BLaER1 (cell line): ENCODE measurements around the gene FBXO42.
"Not testable (repeated sequence)": the region's sequence is repeated elsewhere in the genome, so short reads cannot be mapped to it uniquely, and the experiment has no call there.

Source experiments
- H3K27ac ChIP-seq: shearing (Covaris generic); formaldehyde crosslinking; 2 replicates; pipeline ENCODE4 v1.8.1; 2022
- H3K27me3 ChIP-seq: shearing (Covaris generic); formaldehyde crosslinking; 2 replicates; pipeline ENCODE4 v1.8.1; 2022
- H3K36me3 ChIP-seq: shearing (Covaris generic); formaldehyde crosslinking; 2 replicates; pipeline ENCODE4 v1.8.1; 2022
- H3K4me1 ChIP-seq: shearing (Covaris generic); formaldehyde crosslinking; 2 replicates; pipeline ENCODE4 v1.8.1; 2022
- H3K4me2 ChIP-seq: shearing (Covaris generic); formaldehyde crosslinking; 2 replicates; pipeline ENCODE4 v1.8.1; 2022
- H3K4me3 ChIP-seq: shearing (Covaris generic); formaldehyde crosslinking; 2 replicates; pipeline ENCODE4 v1.8.1; 2022
- H3K9ac ChIP-seq: shearing (Covaris generic); formaldehyde crosslinking; 2 replicates; pipeline ENCODE4 v1.8.1; 2022
- H3K9me3 ChIP-seq: shearing (Covaris generic); formaldehyde crosslinking; 2 replicates; pipeline ENCODE4 v1.8.1; 2022
- H4K20me1 ChIP-seq: shearing (Covaris generic); formaldehyde crosslinking; 2 replicates; pipeline ENCODE4 v1.8.1; 2022
- Cebpa-rat ChIP-seq: shearing (Covaris generic); IDR thresholded peaks from 2 replicates; pipeline ENCODE4 v1.8.1; 2022

Gene FBXO42

DNA sequence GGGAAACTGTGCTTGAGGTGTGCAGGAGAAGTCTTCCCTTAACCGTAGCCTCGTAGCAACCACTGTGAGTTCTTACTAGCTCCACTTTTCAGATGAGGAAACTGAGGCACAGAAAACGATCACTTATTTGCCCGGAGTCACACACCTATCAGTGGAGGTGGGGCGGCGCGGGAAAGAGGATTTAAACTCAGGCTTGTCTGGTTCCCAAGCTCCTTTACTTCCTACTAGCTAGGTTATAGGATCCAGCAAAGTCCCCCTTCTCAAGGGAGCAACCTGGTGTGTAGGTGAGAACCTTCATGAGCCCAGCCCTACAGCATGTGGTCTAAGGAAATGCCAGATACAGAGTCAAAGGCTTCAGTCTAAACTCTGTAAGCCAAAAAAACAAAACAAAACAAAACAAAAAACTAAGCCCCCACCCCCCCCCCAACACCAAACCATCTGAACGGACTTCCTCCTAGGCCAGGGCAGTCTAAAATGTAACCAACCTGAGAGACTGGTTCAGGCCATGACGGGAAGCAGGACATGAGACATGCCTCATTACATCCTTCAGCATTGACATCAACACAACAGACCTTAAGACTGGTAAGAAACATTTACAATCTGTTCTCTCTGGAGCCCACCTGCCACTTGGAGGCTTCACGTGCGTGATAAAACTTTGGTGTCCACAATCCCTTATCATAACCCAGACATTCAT is 709 bp upstream of the FBXO42 start:
- H3K9me3 ChIP-seq = no peaks in the 10 kb centered on the region
- no peaks in the 10 kb centered on the region for H3K36me3 ChIP-seq
- peaks cover 37% of the 10 kb centered on the region for H4K20me1 ChIP-seq
- TF ChIP-seq Cebpa-rat = no peak
- peak overlapping the region; percentile 99 for H3K4me3 ChIP-seq
- peak overlapping the region; percentile 91 for H3K4me2 ChIP-seq
- H3K4me1 ChIP-seq = peaks cover 51% of the 10 kb centered on the region
- peak overlapping the region; percentile 93 for H3K27ac ChIP-seq
- no peaks in the 10 kb centered on the region for H3K27me3 ChIP-seq
- H3K9ac ChIP-seq = peak overlapping the region; percentile 97

GRCh38 chr1:16351456-16351993 is 755 bp downstream of the FBXO42 start:
- no peak for TF ChIP-seq Cebpa-rat
- Histone ChIP-seq H4K20me1 (peaks cover 52% of the 10 kb centered on the region), H3K36me3 (peaks cover 5% of the 10 kb centered on the region; the same call in 1 of the 2 replicates), H3K4me3 (peak overlapping the region; percentile 99), H3K9ac (peak overlapping the region; percentile 97), H3K4me2 (peak overlapping the region; percentile 91), H3K27me3 (no peaks in the 10 kb centered on the region), H3K9me3 (no peaks in the 10 kb centered on the region), H3K4me1 (peaks cover 51% of the 10 kb centered on the region), H3K27ac (peak overlapping the region; percentile 93)

DNA sequence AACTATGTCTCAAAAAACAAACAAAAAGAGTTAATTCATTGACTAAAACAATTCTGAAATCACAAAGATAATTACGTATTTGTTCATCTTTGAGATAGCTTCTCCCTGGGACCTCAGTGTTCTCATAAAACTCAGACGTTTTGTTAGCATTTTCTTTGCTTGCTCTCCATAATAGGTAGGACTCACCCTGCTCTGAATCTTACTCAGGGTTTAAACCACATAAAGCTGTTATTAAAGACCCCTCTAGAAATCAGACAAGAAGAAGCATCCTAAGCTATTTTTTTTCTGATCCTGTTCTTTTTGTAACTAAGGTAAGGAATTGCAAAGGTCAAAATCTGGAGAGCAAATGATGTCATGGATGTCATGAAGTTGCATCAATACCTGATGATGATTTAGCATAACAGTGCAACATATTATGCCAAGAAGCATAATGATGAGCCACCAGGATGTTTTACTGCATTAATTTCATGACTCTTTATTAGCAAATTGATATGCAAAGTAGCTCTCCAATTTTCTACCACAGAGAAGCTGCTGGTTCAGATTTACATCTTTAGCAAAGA is 2.4 kb downstream of the FBXO42 start:
- Histone ChIP-seq H3K36me3 (peaks cover 5% of the 10 kb centered on the region; the same call in 1 of the 2 replicates), H3K27me3 (no peaks in the 10 kb centered on the region), H3K4me1 (peaks cover 48% of the 10 kb centered on the region), H3K27ac (no peak overlapping the region), H3K9me3 (no peaks in the 10 kb centered on the region), H3K9ac (no peak overlapping the region), H3K4me3 (no peak overlapping the region), H3K4me2 (peak overlapping the region; percentile 91), H4K20me1 (peaks cover 68% of the 10 kb centered on the region)
- TF ChIP-seq Cebpa-rat = no peak

DNA sequence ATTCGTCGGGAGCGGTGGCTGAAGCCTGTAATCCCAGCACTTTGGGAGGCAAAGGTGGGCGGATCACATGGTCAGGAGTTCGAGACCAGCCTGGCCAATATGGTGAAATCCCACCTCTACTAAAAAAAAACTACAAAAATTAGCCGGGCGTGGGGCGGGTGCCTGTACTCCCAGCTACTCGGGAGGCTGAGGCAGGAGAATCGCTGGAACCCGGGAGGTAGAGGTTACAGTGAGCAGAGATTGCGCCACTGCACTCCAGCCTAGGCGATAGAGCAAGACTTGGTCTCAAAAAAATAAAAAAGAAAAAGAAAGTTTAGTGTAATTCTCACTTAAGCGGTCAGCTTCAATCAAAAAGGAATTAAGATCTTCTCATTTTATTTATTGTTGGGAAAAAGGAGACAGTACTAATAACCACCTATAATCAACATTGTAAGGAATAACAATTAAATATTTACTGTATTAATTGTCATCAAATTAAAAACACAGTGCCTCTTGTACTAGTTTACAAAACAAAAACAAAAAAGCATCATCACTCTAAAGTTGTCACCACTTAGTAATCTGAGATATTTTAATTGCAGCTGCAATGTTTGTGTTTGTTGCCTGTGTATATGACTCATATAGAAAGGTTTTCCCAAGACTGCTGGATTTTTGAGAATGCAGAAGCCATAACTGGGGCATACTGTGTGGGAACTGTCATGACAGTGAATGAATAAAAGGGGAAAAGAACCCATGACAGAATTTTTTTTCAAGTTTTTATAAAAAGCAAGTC is 3.7 kb downstream of the FBXO42 start:
- H3K9ac ChIP-seq = no peak overlapping the region
- no peak overlapping the region for H3K4me2 ChIP-seq
- no peaks in the 10 kb centered on the region for H3K9me3 ChIP-seq
- H4K20me1 ChIP-seq = peaks cover 80% of the 10 kb centered on the region
- H3K27ac ChIP-seq = no peak overlapping the region
- peaks cover 5% of the 10 kb centered on the region; the same call in 1 of the 2 replicates for H3K36me3 ChIP-seq
- H3K27me3 ChIP-seq = no peaks in the 10 kb centered on the region
- TF ChIP-seq Cebpa-rat = no peak
- H3K4me3 ChIP-seq = no peak overlapping the region
- peaks cover 36% of the 10 kb centered on the region for H3K4me1 ChIP-seq

DNA sequence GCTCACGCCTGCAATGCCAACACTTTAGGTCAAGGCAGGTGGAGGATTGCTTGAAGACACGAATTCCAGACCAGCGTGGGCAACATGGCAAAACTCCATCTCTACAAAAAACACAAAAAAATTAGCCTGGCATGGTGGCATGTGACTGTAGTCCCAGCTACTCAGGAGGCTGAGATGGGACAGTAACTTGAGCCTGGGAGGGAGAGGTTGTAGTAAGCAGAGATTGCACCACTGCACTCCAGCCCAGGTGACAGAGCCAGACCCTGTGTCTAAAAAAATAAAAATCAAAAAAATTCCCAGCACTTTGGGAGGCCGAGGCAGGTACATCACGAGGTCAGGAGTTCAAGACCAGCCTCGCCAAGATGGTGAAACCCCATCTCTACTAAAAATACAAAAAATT is 9.0 kb downstream of the FBXO42 start:
- not testable (repeated sequence) for H3K9me3 ChIP-seq, H3K9ac ChIP-seq, H3K4me3 ChIP-seq, H3K27ac ChIP-seq, H3K4me2 ChIP-seq, H3K27me3 ChIP-seq, H3K4me1 ChIP-seq
- Histone ChIP-seq H4K20me1 (peaks cover 99% of the 10 kb centered on the region), H3K36me3 (peaks cover 29% of the 10 kb centered on the region)

DNA sequence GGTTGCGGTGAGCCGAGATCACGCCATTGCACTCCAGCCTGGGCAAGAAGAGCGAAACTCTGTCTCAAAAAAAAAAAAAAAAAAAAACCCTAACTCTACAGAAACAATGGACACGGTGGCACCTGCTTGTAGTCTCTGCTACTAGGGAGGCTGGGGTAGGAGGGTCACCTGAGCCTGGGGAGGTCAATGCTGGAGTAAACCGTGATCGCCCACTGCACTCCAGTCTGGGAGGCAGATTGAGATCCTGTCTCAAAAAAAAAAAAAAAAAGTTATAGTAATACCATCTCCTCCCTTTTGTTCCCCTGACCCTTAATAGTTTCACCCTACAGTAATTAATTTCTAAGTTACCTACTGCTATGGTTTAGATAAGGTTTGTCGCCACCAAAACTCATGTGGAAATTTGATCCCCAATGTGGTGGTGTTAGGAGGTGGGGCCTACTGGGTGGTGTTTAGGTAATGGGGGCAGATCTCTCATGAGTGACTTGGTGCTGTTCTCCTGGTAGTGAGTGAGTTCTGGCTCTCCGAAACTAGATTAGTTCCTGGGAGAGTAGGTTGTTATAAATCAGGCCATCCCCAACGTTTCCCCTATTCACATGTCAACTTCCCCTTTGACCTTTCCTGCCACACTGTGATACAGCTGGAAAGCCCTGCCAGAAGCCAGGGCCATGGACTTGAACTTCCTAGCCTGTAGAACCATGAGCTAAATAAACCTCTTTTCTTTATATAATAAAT is 9.8 kb downstream of the FBXO42 start:
- TF ChIP-seq Cebpa-rat = no peak
- Histone ChIP-seq H3K9ac (no peak overlapping the region), H3K27me3 (no peaks in the 10 kb centered on the region), H3K9me3 (no peaks in the 10 kb centered on the region), H4K20me1 (peaks cover 99% of the 10 kb centered on the region), H3K4me3 (no peak overlapping the region), H3K27ac (no peak overlapping the region), H3K36me3 (peaks cover 29% of the 10 kb centered on the region), H3K4me2 (no peak overlapping the region), H3K4me1 (no peaks in the 10 kb centered on the region)

GRCh38 chr1:16340673-16341072 is 11.6 kb downstream of the FBXO42 start:
- H3K4me1 ChIP-seq = peaks cover 7% of the 10 kb centered on the region
- no peaks in the 10 kb centered on the region for H3K9me3 ChIP-seq
- H3K36me3 ChIP-seq = peaks cover 23% of the 10 kb centered on the region
- H3K4me3 ChIP-seq = no peak overlapping the region
- no peak overlapping the region for H3K4me2 ChIP-seq
- H4K20me1 ChIP-seq = peaks cover 99% of the 10 kb centered on the region
- H3K27ac ChIP-seq = no peak overlapping the region
- no peak for TF ChIP-seq Cebpa-rat
- H3K9ac ChIP-seq = no peak overlapping the region
- H3K27me3 ChIP-seq = no peaks in the 10 kb centered on the region

DNA sequence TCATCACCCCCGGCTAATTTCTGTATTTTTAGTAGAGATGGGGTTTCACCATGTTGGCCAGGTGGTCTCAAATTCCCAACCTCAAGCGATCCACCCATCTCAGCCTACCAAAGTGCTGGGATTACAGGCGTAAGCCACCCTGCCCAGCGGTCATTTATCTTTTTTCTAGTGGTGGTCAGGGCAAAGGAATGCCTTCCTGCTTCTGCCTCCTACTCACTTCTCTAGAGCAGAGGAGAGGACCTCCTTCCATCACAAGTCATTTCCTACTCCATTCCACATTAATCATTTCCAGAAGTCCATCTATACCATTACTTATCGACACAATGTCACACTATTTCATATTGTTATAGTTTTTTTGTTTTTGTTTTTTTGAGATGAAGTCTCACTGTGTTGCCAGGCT is 13.3 kb downstream of the FBXO42 start:
- Histone ChIP-seq H3K27me3 (no peaks in the 10 kb centered on the region), H3K9me3 (no peaks in the 10 kb centered on the region), H3K4me1 (peaks cover 14% of the 10 kb centered on the region), H4K20me1 (peaks cover 99% of the 10 kb centered on the region), H3K4me3 (no peak overlapping the region), H3K4me2 (no peak overlapping the region), H3K36me3 (peaks cover 29% of the 10 kb centered on the region), H3K9ac (no peak overlapping the region), H3K27ac (no peak overlapping the region)
- no peak for TF ChIP-seq Cebpa-rat

- Histone ChIP-seq H3K27ac (no peak overlapping the region), H3K9ac (no peak overlapping the region), H3K36me3 (peaks cover 29% of the 10 kb centered on the region), H3K4me2 (0 out of 2 replicates have a peak overlapping the region, but pooled peaks have one; percentile 10), H3K4me3 (no peak overlapping the region), H3K27me3 (no peaks in the 10 kb centered on the region), H4K20me1 (peaks cover 95% of the 10 kb centered on the region), H3K4me1 (peaks cover 14% of the 10 kb centered on the region), H3K9me3 (no peaks in the 10 kb centered on the region)
- no peak for TF ChIP-seq Cebpa-rat
These were observed 17.5 kb downstream of the FBXO42 start for GRCh38 chr1:16334655-16335340.
